Muscle layer of colon (tissue), 2 donors: ENCODE results near the gene GPBAR1.

Experiments used
- H3K27ac ChIP-seq: one replicate; pipeline ENCODE4 v1.7.0; 2013; ENCODE audit warnings: low read depth, mild to moderate bottlenecking, low read length, moderate library complexity
- H3K27me3 ChIP-seq, 2 donors: one replicate each; pipeline ENCODE4 v1.7.0; 2013; ENCODE audit warnings: low read length in 2 of 2, mild to moderate bottlenecking in 2 of 2; ENCODE audit not compliant: insufficient read depth in 2 of 2, control insufficient read depth in 1 of 2
- H3K36me3 ChIP-seq: one replicate; pipeline ENCODE4 v1.7.0; 2013; ENCODE audit warnings: mild to moderate bottlenecking, low read length; ENCODE audit not compliant: insufficient read depth
- H3K4me1 ChIP-seq: one replicate; pipeline ENCODE4 v1.7.0; 2013; ENCODE audit warnings: mild to moderate bottlenecking, low read length; ENCODE audit not compliant: insufficient read depth
- H3K4me3 ChIP-seq, 2 donors: one replicate each; pipeline ENCODE4 v1.7.0; 2013; ENCODE audit warnings: low read length in 2 of 2, low read depth in 1 of 2, mild to moderate bottlenecking in 1 of 2, moderate library complexity in 1 of 2
- H3K9ac ChIP-seq: one replicate; pipeline ENCODE4 v1.7.0; 2013; ENCODE audit warnings: low read length
- H3K9me3 ChIP-seq: one replicate; pipeline ENCODE4 v1.7.0; 2013; ENCODE audit warnings: mild to moderate bottlenecking, low read length
- donor health status: abdominal sarcoma.
- donor health status: Adenocarcinoma of cecum.

The GPBAR1 gene, protein sequence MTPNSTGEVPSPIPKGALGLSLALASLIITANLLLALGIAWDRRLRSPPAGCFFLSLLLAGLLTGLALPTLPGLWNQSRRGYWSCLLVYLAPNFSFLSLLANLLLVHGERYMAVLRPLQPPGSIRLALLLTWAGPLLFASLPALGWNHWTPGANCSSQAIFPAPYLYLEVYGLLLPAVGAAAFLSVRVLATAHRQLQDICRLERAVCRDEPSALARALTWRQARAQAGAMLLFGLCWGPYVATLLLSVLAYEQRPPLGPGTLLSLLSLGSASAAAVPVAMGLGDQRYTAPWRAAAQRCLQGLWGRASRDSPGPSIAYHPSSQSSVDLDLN

DNA sequence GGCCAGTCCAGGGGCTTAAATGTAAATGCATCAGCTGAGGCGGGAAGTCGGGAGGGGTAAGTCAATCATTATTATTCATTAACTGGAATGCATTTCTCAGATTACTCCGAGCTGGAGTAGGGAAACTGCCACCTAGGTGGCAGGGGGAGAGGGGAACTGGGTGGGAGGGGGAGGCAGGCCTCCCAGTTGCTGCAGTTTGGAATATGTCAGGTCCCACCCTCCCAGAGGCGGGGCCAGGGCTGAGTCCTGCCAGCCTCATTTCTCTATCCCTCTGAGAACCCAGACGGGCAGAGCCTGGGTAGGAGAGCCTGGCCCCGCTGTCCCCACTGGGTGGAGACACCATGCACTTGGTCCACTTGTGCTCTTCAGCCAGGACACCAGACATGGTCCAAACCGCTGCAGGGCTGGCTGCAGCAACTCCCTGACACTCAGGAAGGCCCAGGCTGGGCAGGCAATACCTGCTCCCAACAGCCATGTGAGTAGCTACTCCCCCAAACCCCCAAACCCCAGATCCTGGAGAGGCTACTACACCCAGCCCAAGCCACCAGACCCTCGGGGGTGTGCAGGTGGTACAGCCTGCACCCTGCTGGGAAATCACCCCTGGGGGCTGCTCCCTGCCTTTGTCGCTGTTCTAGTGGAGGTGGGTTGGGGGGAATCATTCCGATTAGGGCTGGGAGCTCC, at the start of gene GPBAR1:
GPBAR1 (plus strand) TSS at position 274 of the 681 bp plus-strand sequence. CDS start 1,710 bp downstream, outside the sequence.
- H3K27ac ChIP-seq: peak within 1 kb of the TSS; percentile 90
- peaks cover 65% of the 10 kb centered on the region for H3K4me1 ChIP-seq
- H3K27me3 ChIP-seq: no peaks in the 10 kb centered on the region
- H3K9me3 ChIP-seq: no peaks in the 10 kb centered on the region
- peaks cover 28% of the 10 kb centered on the region for H3K36me3 ChIP-seq
- no peak within 1 kb of the TSS for H3K9ac ChIP-seq
- H3K4me3 ChIP-seq: peak within 1 kb of the TSS in 1 of 2 donors; percentile 25

GRCh38 chr2:218214116-218214515, 46.7 kb upstream of the GPBAR1 start:
- no peak overlapping the region for H3K4me3 ChIP-seq
- H3K36me3 ChIP-seq: no peaks in the 10 kb centered on the region
- no peaks in the 10 kb centered on the region for H3K27me3 ChIP-seq
- H3K9ac ChIP-seq: no peak overlapping the region
- H3K4me1 ChIP-seq: peaks cover 19% of the 10 kb centered on the region
- H3K27ac ChIP-seq: no peak overlapping the region
- no peaks in the 10 kb centered on the region for H3K9me3 ChIP-seq

GRCh38 chr2:218216336-218216673, 44.5 kb upstream of the GPBAR1 start:
- Histone ChIP-seq H3K27me3 (no peaks in the 10 kb centered on the region), H3K4me1 (peaks cover 41% of the 10 kb centered on the region), H3K9ac (peak overlapping the region; percentile 71), H3K36me3 (no peaks in the 10 kb centered on the region), H3K4me3 (peak overlapping the region; percentile 60 to 89), H3K27ac (peak overlapping the region; percentile 84), H3K9me3 (no peaks in the 10 kb centered on the region)

DNA sequence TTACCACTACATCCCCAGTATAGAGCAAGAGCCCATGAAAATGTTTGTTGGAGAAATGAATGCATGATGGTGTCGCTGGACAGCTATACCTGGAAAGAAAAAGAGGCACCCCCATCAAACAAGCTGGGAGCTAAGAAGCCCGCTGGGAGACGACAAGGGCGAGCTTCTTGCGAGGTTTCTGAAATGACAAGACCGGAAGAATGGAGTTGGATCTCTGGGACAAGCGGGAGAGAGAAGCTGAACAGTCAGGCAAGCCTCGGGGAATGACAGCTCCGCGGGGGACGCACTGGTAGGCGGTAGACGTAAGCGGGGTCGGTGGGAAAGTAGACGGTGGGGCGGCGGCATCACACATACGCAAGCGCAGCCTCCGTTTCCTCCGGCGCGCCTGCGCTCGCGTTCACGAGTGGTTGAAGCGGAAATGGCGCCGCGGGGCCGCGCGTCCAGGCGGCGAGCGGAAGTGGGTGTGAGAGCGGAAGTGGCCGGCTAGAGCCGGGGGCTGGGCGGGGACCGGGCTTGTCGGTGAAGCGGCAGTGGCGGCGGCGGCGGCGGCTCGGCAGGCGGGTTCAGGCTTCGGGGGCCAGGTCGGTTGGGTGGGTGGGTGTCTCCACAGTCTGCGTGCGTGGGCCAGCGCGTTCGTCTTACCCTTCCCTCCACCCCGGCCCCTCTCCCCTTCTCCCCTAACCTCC, 44.0 kb upstream of the GPBAR1 start, which contains the start of gene ARPC2:
ARPC2 (plus strand) TSS at position 516 of the 686 bp plus-strand sequence. CDS start 282 bp downstream, outside the sequence.
- Histone ChIP-seq H3K9ac (peak within 1 kb of the TSS; percentile 71), H3K36me3 (no peaks in the 10 kb centered on the region), H3K4me1 (peaks cover 46% of the 10 kb centered on the region)

GRCh38 chr2:218217360-218218267, 43.2 kb upstream of the GPBAR1 start:
- H3K9me3 ChIP-seq: no peaks in the 10 kb centered on the region
- no peaks in the 10 kb centered on the region for H3K36me3 ChIP-seq
- peak overlapping the region; percentile 37 for H3K9ac ChIP-seq
- H3K27ac ChIP-seq: peak overlapping the region; percentile 95
- no peaks in the 10 kb centered on the region for H3K27me3 ChIP-seq
- H3K4me1 ChIP-seq: peaks cover 54% of the 10 kb centered on the region
- H3K4me3 ChIP-seq: peak overlapping the region; percentile 78 to 85

More for the DNA sequence above, 44.0 kb upstream of the GPBAR1 start, which contains the start of gene ARPC2:
- no peaks in the 10 kb centered on the region for H3K9me3 ChIP-seq
- no peaks in the 10 kb centered on the region for H3K27me3 ChIP-seq
- peak within 1 kb of the TSS; percentile 95 for H3K27ac ChIP-seq
- H3K4me3 ChIP-seq: peak within 1 kb of the TSS; percentile 85 to 89

GRCh38 chr2:218218268-218219185, 42.3 kb upstream of the GPBAR1 start:
- Histone ChIP-seq H3K36me3 (no peaks in the 10 kb centered on the region), H3K4me1 (peaks cover 63% of the 10 kb centered on the region), H3K9me3 (no peaks in the 10 kb centered on the region), H3K27ac (peak overlapping the region; percentile 95), H3K9ac (peak overlapping the region; percentile 37), H3K4me3 (peak overlapping the region; percentile 78 to 85), H3K27me3 (no peaks in the 10 kb centered on the region)

- H3K4me1 ChIP-seq: peaks cover 72% of the 10 kb centered on the region
- no peak overlapping the region for H3K4me3 ChIP-seq
- no peaks in the 10 kb centered on the region for H3K27me3 ChIP-seq
- peak overlapping the region; percentile 0 for H3K9ac ChIP-seq
- peaks cover 6% of the 10 kb centered on the region for H3K36me3 ChIP-seq
- H3K27ac ChIP-seq: peak overlapping the region; percentile 33
- H3K9me3 ChIP-seq: no peaks in the 10 kb centered on the region
These were observed 40.9 kb upstream of the GPBAR1 start for GRCh38 chr2:218219934-218220333.

- Histone ChIP-seq H3K9ac (no peak overlapping the region), H3K4me3 (no peak overlapping the region), H3K9me3 (no peaks in the 10 kb centered on the region), H3K27me3 (no peaks in the 10 kb centered on the region), H3K36me3 (peaks cover 12% of the 10 kb centered on the region), H3K4me1 (peaks cover 74% of the 10 kb centered on the region), H3K27ac (no peak overlapping the region)
These were observed 39.8 kb upstream of the GPBAR1 start for GRCh38 chr2:218221000-218221399.

DNA sequence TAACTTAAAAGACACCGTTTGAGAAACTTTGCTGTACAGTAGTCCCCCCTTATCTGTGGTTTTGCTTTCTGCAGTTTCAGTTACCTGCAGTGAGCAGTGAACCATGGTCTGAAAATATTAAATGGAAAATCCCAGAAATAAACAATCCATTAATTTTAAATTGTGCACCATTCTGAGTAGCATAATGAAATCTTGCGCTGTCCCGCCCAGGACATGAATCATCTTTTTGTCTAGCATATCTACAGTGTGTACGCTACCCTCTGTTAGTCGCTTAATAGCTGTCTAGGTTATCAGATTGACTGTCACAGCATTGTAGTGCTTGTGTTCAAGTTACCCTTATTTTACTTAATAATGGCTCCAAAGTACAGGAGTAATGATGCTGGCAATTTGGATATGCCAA, 37.8 kb upstream of the GPBAR1 start:
- H3K27me3 ChIP-seq: no peaks in the 10 kb centered on the region
- no peak overlapping the region for H3K4me3 ChIP-seq
- H3K36me3 ChIP-seq: peaks cover 20% of the 10 kb centered on the region
- H3K4me1 ChIP-seq: peaks cover 67% of the 10 kb centered on the region
- no peak overlapping the region for H3K9ac ChIP-seq
- H3K9me3 ChIP-seq: no peaks in the 10 kb centered on the region
- H3K27ac ChIP-seq: no peak overlapping the region

DNA sequence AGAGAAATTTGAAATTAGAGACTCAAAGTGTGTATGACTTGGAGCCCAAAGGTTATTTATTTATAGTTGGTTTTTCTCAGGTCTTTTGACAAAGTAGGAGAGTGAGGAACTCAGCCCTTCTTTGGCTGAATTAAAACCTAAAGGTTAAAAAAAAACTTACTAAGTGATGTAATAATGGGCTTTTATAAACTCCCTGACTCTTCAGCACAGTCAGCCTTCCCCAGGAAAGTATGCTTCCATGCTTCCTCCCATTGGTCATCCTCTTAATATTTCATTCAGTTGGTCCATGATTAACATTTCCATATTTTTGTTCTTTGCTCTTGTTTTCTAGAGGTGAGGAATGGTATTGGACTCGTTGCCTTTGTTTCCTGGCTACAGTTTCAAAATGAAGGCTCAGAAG, 36.6 kb upstream of the GPBAR1 start:
- Histone ChIP-seq H3K9ac (no peak overlapping the region), H3K36me3 (peaks cover 31% of the 10 kb centered on the region), H3K9me3 (no peaks in the 10 kb centered on the region), H3K27me3 (no peaks in the 10 kb centered on the region), H3K4me1 (peaks cover 63% of the 10 kb centered on the region), H3K27ac (no peak overlapping the region), H3K4me3 (no peak overlapping the region)
